IMR-90 (cell line): Measurements from ENCODE around the gene APC2. TPM values are rescaled to one million over a fixed set of nuclear protein-coding genes. Genes with fewer than 3 reads are reported as not detected.

Experiments
- ATAC-seq: fragments of 200-7000 bp; cut with Tn5 transposase; 2 replicates; pipeline ENCODE4 v1.9.1; 2020; ENCODE audit warnings: low read depth, mild to moderate bottlenecking, moderate library complexity
- BruUV-seq: library from RNA; stranded (reverse); fragments of 400-500 nt; replicated peaks from 2 replicates; lab custom pipeline; 2021; lab: Mats Ljungman, UMichigan
- CTCF ChIA-PET: fragments of 300-600 bp; formaldehyde crosslinking; extraction: SDS; loops from one replicate; lab custom pipeline; 2021; ENCODE audit warnings: antibody characterized with exemption; lab: Yijun Ruan, JAX
- POLR2A ChIA-PET: fragments of 300-600 bp; sonication (Branson Sonifier 250); formaldehyde crosslinking; loops from one replicate; lab custom pipeline; 2022; ENCODE audit warnings: antibody characterized with exemption; ENCODE audit not compliant: unreplicated experiment; lab: Charles Lee
- DNase-seq: peaks from one replicate; pipeline ENCODE4 v3.0.0; 2013
- H2AFZ ChIP-seq: replicated peaks from 2 replicates; pipeline ENCODE3; 2013; ENCODE audit warnings: low read length, mild to moderate bottlenecking; ENCODE audit not compliant: poor library complexity
- H2AK5ac ChIP-seq: 2 replicates; pipeline ENCODE4 v1.6.1; 2013; ENCODE audit warnings: low read depth, low read length, inconsistent platforms
- H2AK9ac ChIP-seq: replicated peaks from 2 replicates; pipeline ENCODE3; 2013; ENCODE audit warnings: mild to moderate bottlenecking, low read depth, low read length, moderate library complexity; ENCODE audit not compliant: poor library complexity
- H2BK120ac ChIP-seq: 2 replicates; pipeline ENCODE4 v1.6.1; 2013; ENCODE audit warnings: low read depth, low read length, inconsistent platforms
- H2BK15ac ChIP-seq: 3 replicates; pipeline ENCODE4 v1.6.1; 2013; ENCODE audit warnings: low read depth, low read length, inconsistent platforms
- H2BK20ac ChIP-seq: 2 replicates; pipeline ENCODE4 v1.6.1; 2013; ENCODE audit warnings: low read depth, mild to moderate bottlenecking, inconsistent platforms, low read length, moderate library complexity
- H2BK5ac ChIP-seq: 2 replicates; pipeline ENCODE4 v1.6.1; 2013; ENCODE audit warnings: mild to moderate bottlenecking, low read depth, low read length, inconsistent platforms; ENCODE audit not compliant: poor library complexity, severe bottlenecking
- H3K14ac ChIP-seq: replicated peaks from 2 replicates; pipeline ENCODE4 v1.6.1; 2013; ENCODE audit warnings: low read depth, low read length, inconsistent platforms
- H3K18ac ChIP-seq: 2 replicates; pipeline ENCODE4 v1.6.1; 2013; ENCODE audit warnings: low read depth, low read length, control low read depth
- H3K23ac ChIP-seq: 2 replicates; pipeline ENCODE4 v1.6.1; 2013; ENCODE audit warnings: low read depth, low read length, inconsistent platforms
- H3K27ac ChIP-seq: 2 replicates; pipeline ENCODE4 v1.5.1; 2013; ENCODE audit warnings: mild to moderate bottlenecking, control low read depth, low read length; ENCODE audit not compliant: insufficient read depth
- H3K27me3 ChIP-seq: 2 replicates; pipeline ENCODE4 v1.6.1; 2013; ENCODE audit warnings: low read length; ENCODE audit not compliant: control insufficient read depth, insufficient read depth
- H3K36me3 ChIP-seq: 2 replicates; pipeline ENCODE4 v1.6.1; 2013; ENCODE audit warnings: low read length, mixed read lengths; ENCODE audit not compliant: control insufficient read depth, insufficient read depth
- H3K4ac ChIP-seq: 2 replicates; pipeline ENCODE4 v1.6.1; 2013; ENCODE audit warnings: low read depth, low read length, inconsistent platforms
- H3K4me1 ChIP-seq: 2 replicates; pipeline ENCODE4 v1.6.1; 2013; ENCODE audit warnings: low read length, mixed read lengths; ENCODE audit not compliant: control insufficient read depth, insufficient read depth
- H3K4me2 ChIP-seq: 2 replicates; pipeline ENCODE4 v1.6.1; 2013; ENCODE audit warnings: low read depth, mild to moderate bottlenecking, control low read depth, low read length, moderate library complexity
- H3K4me3 ChIP-seq: 2 replicates; pipeline ENCODE4 v1.5.1; 2013; ENCODE audit warnings: low read depth, mild to moderate bottlenecking, control low read depth, low read length, moderate library complexity; ENCODE audit not compliant: insufficient read depth
- H3K56ac ChIP-seq: 2 replicates; pipeline ENCODE4 v1.6.1; 2013; ENCODE audit warnings: low read length, inconsistent platforms; ENCODE audit not compliant: insufficient read depth; ENCODE audit errors: extremely low read depth
- H3K79me1 ChIP-seq, 2 experiments: 2 replicates each; pipeline ENCODE4 v1.6.1; 2013; ENCODE audit warnings: low read length in 2 of 2, inconsistent platforms in 1 of 2, low read depth in 1 of 2
- H3K9ac ChIP-seq: 2 replicates; pipeline ENCODE4 v1.6.1; 2013; ENCODE audit warnings: low read depth, low read length, control low read depth
- H3K9me1 ChIP-seq: 2 replicates; pipeline ENCODE4 v1.6.1; 2013; ENCODE audit warnings: low read length, inconsistent platforms; ENCODE audit not compliant: insufficient read depth
- H3K9me3 ChIP-seq: 2 replicates; pipeline ENCODE4 v1.6.1; 2013; ENCODE audit warnings: low read length; ENCODE audit not compliant: control insufficient read depth, insufficient read depth
- H4K20me1 ChIP-seq: 2 replicates; pipeline ENCODE4 v1.6.1; 2013; ENCODE audit warnings: low read length, inconsistent platforms; ENCODE audit not compliant: insufficient read depth
- H4K5ac ChIP-seq: 2 replicates; pipeline ENCODE4 v1.6.1; 2013; ENCODE audit warnings: mild to moderate bottlenecking, low read depth, low read length, control low read depth
- H4K8ac ChIP-seq, 2 experiments: 2 replicates each; pipeline ENCODE4 v1.6.1; 2013; ENCODE audit warnings: low read depth in 2 of 2, low read length in 2 of 2, control low read depth in 1 of 2, inconsistent platforms in 1 of 2
- H4K91ac ChIP-seq: 2 replicates; pipeline ENCODE4 v1.6.1; 2013; ENCODE audit warnings: low read depth, low read length, inconsistent platforms; ENCODE audit not compliant: insufficient read depth
- CTCF ChIP-seq: conservative IDR thresholded peaks from 2 replicates; pipeline ENCODE4 v1.5.1; 2012; ENCODE audit warnings: mild to moderate bottlenecking, low read depth, low read length, improper control_type of control experiment
- ELK1 ChIP-seq: fragments of 150-350 bp; IDR thresholded peaks from 2 replicates; pipeline ENCODE4 v1.6.1; 2016; ENCODE audit warnings: low read depth, mild to moderate bottlenecking, low read length, moderate library complexity, borderline replicate concordance
- SMC3 ChIP-seq: fragments of 150-350 bp; IDR thresholded peaks from 2 replicates; pipeline ENCODE4 v1.6.1; 2016; ENCODE audit warnings: low read depth, mild to moderate bottlenecking, antibody characterized with exemption, low read length, moderate library complexity
- USF2 ChIP-seq: fragments of 150-350 bp; IDR thresholded peaks from 2 replicates; pipeline ENCODE4 v1.6.1; 2017; ENCODE audit warnings: mild to moderate bottlenecking, antibody characterized with exemption, low read length, low read depth
- WGBS, 2 experiments: methylation state at CpG; one replicate each; pipeline versions ENCODE4 v1.1.5 to v1.1.7; 2013; ENCODE audit warnings: missing lambda C conversion rate in 2 of 2; ENCODE audit not compliant: insufficient read length in 1 of 2; ENCODE audit errors: extremely low coverage in 2 of 2; 5-methylcytosine and 5-hydroxymethylcytosine counted together
- dilution Hi-C: fragments of 300-500 bp; cut with HindIII; formaldehyde crosslinking; loops from one replicate; pipeline ENCODE4 v1.14.3; 2018; ENCODE audit warnings: low sequenced_read_pairs; ENCODE audit not compliant: unreplicated experiment
- in situ Hi-C: fragments of 300-500 bp; cut with MboI; formaldehyde crosslinking; loops from 3 replicates; pipeline ENCODE4 v1.14.3; 2019; ENCODE audit warnings: low sequenced_read_pairs, inconsistent platforms, mixed read lengths
- intact Hi-C: fragments of 100-400 bp; cut with micrococcal nuclease; formaldehyde crosslinking; loops from 2 replicates; pipeline ENCODE4 v1.10.0; 2022
- polyA plus RNA-seq, 3 experiments: library from polyadenylated mRNA; depleted of rRNA; stranded (reverse); fragments of >200 nt; gene quantifications; 2 replicates each; pipeline ENCODE4 v1.2.3, GENCODE V29; 2012; ENCODE audit warnings: low replicate concordance in 1 of 3
- total RNA-seq: library from RNA; depleted of rRNA; stranded (reverse); fragments of >200 nt; gene quantifications from 2 replicates; pipeline ENCODE4 v1.2.3, GENCODE V29; 2012

The APC2 gene
- total and polyA plus RNA-seq, 2 of the 4 experiments (the other 2 are of a cell fraction) = 0.36 to 0.41 TPM

- POLR2A ChIA-PET = no interaction called here
- Histone ChIP-seq H2BK120ac (no peak overlapping the region), H3K27ac (no peak overlapping the region), H3K9me1 (0 out of 2 replicates have a peak, but pooled peaks cover 3% of the 10 kb centered on the region), H3K36me3 (peaks cover 5% of the 10 kb centered on the region; the same call in 1 of the 2 replicates), H2AK9ac (no peak overlapping the region), H3K56ac (no peak overlapping the region), H3K4me3 (no peak overlapping the region), H3K4ac (no peak overlapping the region), H3K9me3 (no peaks in the 10 kb centered on the region), H2BK20ac (no peak overlapping the region), H3K23ac (no peak overlapping the region), H2AK5ac (no peak overlapping the region), H3K4me1 (no peaks in the 10 kb centered on the region), H3K27me3 (no peaks in the 10 kb centered on the region), H3K9ac (no peak overlapping the region), H4K20me1 (peaks cover 5% of the 10 kb centered on the region), H3K14ac (no peak overlapping the region), H4K91ac (no peak overlapping the region), H3K4me2 (no peak overlapping the region), H2AFZ (no peak overlapping the region), H2BK5ac (no peak overlapping the region), H3K18ac (no peak overlapping the region), H2BK15ac (no peak overlapping the region), H3K79me1 (peaks cover 10 to 20% of the 10 kb centered on the region in 2 experiments), H4K5ac (no peak overlapping the region), H4K8ac (no peak overlapping the region)
- intact Hi-C loops (no loop called here), in situ Hi-C loops (no loop called here), dilution Hi-C loops (no loop called here)
- TF ChIP-seq SMC3 (no peak), CTCF (no peak), ELK1 (no peak), USF2 (no peak)
- 80% methylated on average over 10 of the region's 26 CpGs; no CpG with 5 or more reads in 1 of the 2 experiments for WGBS, 2 experiments
- BruUV-seq = no TSS peak
- no peak for DNase-seq
- no peak for ATAC-seq
- CTCF ChIA-PET = no interaction called here
Observed at GRCh38 chr19:1481224-1481892, 31.4 kb downstream of the APC2 start.
